WTC11 (cell line): ENCODE results near the gene TLR10. TPM values are rescaled to one million over a fixed set of nuclear protein-coding genes. Genes with fewer than 3 reads are reported as not detected.

ENCODE experiments used
- ATAC-seq: fragments of 200-7000 bp; cut with Tn5 transposase; 2 replicates; pipeline ENCODE4 v1.10.0; 2021; ENCODE audit warnings: mild to moderate bottlenecking, moderate library complexity
- CTCF ChIA-PET: fragments of 300-600 bp; sonication (Branson Sonifier 250); formaldehyde crosslinking; loops from one replicate; lab custom pipeline; 2021; ENCODE audit warnings: antibody characterized with exemption; lab: Charles Lee
- POLR2A ChIA-PET: fragments of 350-600 bp; sonication (Branson Sonifier 250); formaldehyde crosslinking; loops from one replicate; lab custom pipeline; 2021; ENCODE audit warnings: antibody characterized with exemption; lab: Charles Lee
- DNase-seq: peaks from one replicate; pipeline ENCODE4 v3.0.0; 2021; ENCODE audit warnings: low spot score
- H3K27ac Mint-ChIP-seq: 2 replicates; pipeline ENCODE4 v1.8.0; 2021; ENCODE audit warnings: mixed read lengths
- H3K27me3 Mint-ChIP-seq: 2 replicates; pipeline ENCODE4 v1.8.0; 2021; ENCODE audit warnings: low read depth, mild to moderate bottlenecking, moderate library complexity, mixed read lengths
- H3K36me3 Mint-ChIP-seq: 2 replicates; pipeline ENCODE4 v1.8.0; 2021; ENCODE audit warnings: mixed read lengths
- H3K4me1 Mint-ChIP-seq: 2 replicates; pipeline ENCODE4 v1.8.0; 2022; ENCODE audit warnings: mixed read lengths
- H3K4me3 Mint-ChIP-seq: 2 replicates; pipeline ENCODE4 v1.8.0; 2021; ENCODE audit warnings: mild to moderate bottlenecking, moderate library complexity, mixed read lengths
- H3K9me3 Mint-ChIP-seq: 2 replicates; pipeline ENCODE4 v1.8.0; 2021; ENCODE audit warnings: mixed read lengths
- AFF4 ChIP-seq: sonication (generic); formaldehyde crosslinking; IDR thresholded peaks from 2 replicates; pipeline ENCODE4 v1.8.1; 2023; ENCODE audit warnings: mild to moderate bottlenecking, missing genetic modification reagents, borderline replicate concordance
- ARID4B ChIP-seq: sonication (generic); formaldehyde crosslinking; IDR thresholded peaks from 2 replicates; pipeline ENCODE4 v1.8.0; 2023; ENCODE audit warnings: missing genetic modification reagents, mild to moderate bottlenecking, borderline replicate concordance
- CREB1 ChIP-seq: sonication (generic); formaldehyde crosslinking; IDR thresholded peaks from 2 replicates; pipeline ENCODE4 v1.8.0; 2023; ENCODE audit warnings: mild to moderate bottlenecking, missing genetic modification reagents
- E2F1 ChIP-seq: sonication (generic); formaldehyde crosslinking; IDR thresholded peaks from 2 replicates; pipeline ENCODE4 v1.8.0; 2022; ENCODE audit warnings: mild to moderate bottlenecking, missing genetic modification reagents
- FOXK1 ChIP-seq: sonication (generic); formaldehyde crosslinking; IDR thresholded peaks from 2 replicates; pipeline ENCODE4 v1.8.0; 2022; ENCODE audit warnings: mild to moderate bottlenecking, moderate library complexity, missing genetic modification reagents
- FOXP4 ChIP-seq: sonication (generic); formaldehyde crosslinking; IDR thresholded peaks from 2 replicates; pipeline ENCODE4 v1.8.0; 2022; ENCODE audit warnings: mild to moderate bottlenecking, missing genetic modification reagents
- MAX ChIP-seq: sonication (generic); formaldehyde crosslinking; IDR thresholded peaks from 2 replicates; pipeline ENCODE4 v1.8.0; 2022; ENCODE audit warnings: mild to moderate bottlenecking, missing genetic modification reagents
- MLX ChIP-seq: sonication (generic); formaldehyde crosslinking; IDR thresholded peaks from 2 replicates; pipeline ENCODE4 v1.8.1; 2023; ENCODE audit warnings: mild to moderate bottlenecking, missing genetic modification reagents, moderate library complexity
- MYBL2 ChIP-seq: sonication (generic); formaldehyde crosslinking; IDR thresholded peaks from 2 replicates; pipeline ENCODE4 v1.8.1; 2023; ENCODE audit warnings: mild to moderate bottlenecking, moderate library complexity, missing genetic modification reagents
- NFE2L1 ChIP-seq: sonication (generic); formaldehyde crosslinking; IDR thresholded peaks from 2 replicates; pipeline ENCODE4 v1.8.1; 2023; ENCODE audit warnings: missing genetic modification reagents
- NFYB ChIP-seq: sonication (generic); formaldehyde crosslinking; conservative IDR thresholded peaks from 2 replicates; pipeline ENCODE4 v1.8.0; 2022; ENCODE audit warnings: low read depth, missing genetic modification reagents
- NR1H2 ChIP-seq: sonication (generic); formaldehyde crosslinking; IDR thresholded peaks from 2 replicates; pipeline ENCODE4 v1.9.0; 2021; ENCODE audit warnings: mild to moderate bottlenecking, moderate library complexity, missing genetic modification reagents
- SMAD4 ChIP-seq: sonication (generic); formaldehyde crosslinking; IDR thresholded peaks from 2 replicates; pipeline ENCODE4 v1.8.0; 2022; ENCODE audit warnings: mild to moderate bottlenecking, missing genetic modification reagents
- SOX15 ChIP-seq: fragments of 250-450 bp; sonication (Bioruptor Pico); IDR thresholded peaks from 2 replicates; pipeline ENCODE4 v1.9.0; 2021; ENCODE audit warnings: mild to moderate bottlenecking
- ZNF121 ChIP-seq: sonication (generic); formaldehyde crosslinking; IDR thresholded peaks from 2 replicates; pipeline ENCODE4 v1.8.0; 2023; ENCODE audit warnings: missing genetic modification reagents
- ZNF232 ChIP-seq: sonication (generic); formaldehyde crosslinking; IDR thresholded peaks from 2 replicates; pipeline ENCODE4 v1.8.0; 2022; ENCODE audit warnings: mild to moderate bottlenecking, missing genetic modification reagents
- total RNA-seq: library from RNA; stranded (reverse); gene quantifications from 3 replicates; pipeline ENCODE4 v1.2.3, GENCODE V29; 2021

The TLR10 gene
- total RNA-seq, 1 experiment from 2014 or later: not detected

GRCh38 chr4:38738940-38739803, 43.6 kb downstream of the TLR10 start:
- H3K36me3 Mint-ChIP-seq: no peaks in the 10 kb centered on the region
- H3K9me3 Mint-ChIP-seq: peaks cover 14% of the 10 kb centered on the region
- CTCF ChIA-PET: no interaction called here
- no peak for ATAC-seq
- TF ChIP-seq NFE2L1 (CRISPR knock-in tag) (no peak), MAX (CRISPR knock-in tag) (no peak), ZNF121 (CRISPR knock-in tag) (no peak), NFYB (CRISPR knock-in tag) (no peak), MYBL2 (no peak), SOX15 (CRISPR knock-in tag) (no peak), ARID4B (CRISPR knock-in tag) (no peak), SMAD4 (CRISPR knock-in tag) (no peak), NR1H2 (no peak), FOXK1 (CRISPR knock-in tag) (no peak), AFF4 (CRISPR knock-in tag) (no peak), MLX (CRISPR knock-in tag) (no peak)
- H3K27ac Mint-ChIP-seq: no peak overlapping the region
- no peaks in the 10 kb centered on the region for H3K27me3 Mint-ChIP-seq
- no peak overlapping the region for H3K4me3 Mint-ChIP-seq
- no peaks in the 10 kb centered on the region for H3K4me1 Mint-ChIP-seq
- DNase-seq: no peak
- POLR2A ChIA-PET: no interaction called here

- DNase-seq (no peak), ATAC-seq (no peak)
- Mint-ChIP-seq H3K4me3 (no peak overlapping the region), H3K27me3 (no peaks in the 10 kb centered on the region), H3K36me3 (peaks cover 11% of the 10 kb centered on the region), H3K9me3 (peaks cover 28% of the 10 kb centered on the region), H3K27ac (no peak overlapping the region), H3K4me1 (no peaks in the 10 kb centered on the region)
- ChIA-PET POLR2A (no interaction called here), CTCF (interaction anchor here (0.6 to 2.2 kb wide), 3 partner anchors 23 to 556 kb away, joined by 3 to 8 read pairs (median 3); no protein-coding TSS in a partner anchor)
- TF ChIP-seq CREB1 (CRISPR knock-in tag) (no peak), NFE2L1 (CRISPR knock-in tag) (no peak), ZNF232 (no peak), FOXP4 (no peak), E2F1 (CRISPR knock-in tag) (no peak)
Measured at GRCh38 chr4:38735870-38736269, 46.9 kb downstream of the TLR10 start.
